GM19035 (cell line): ENCODE data around the gene OXT.
"Not testable (repeated sequence)": the region's sequence is repeated elsewhere in the genome, so short reads cannot be mapped to it uniquely, and the experiment has no call there.

Experiments used
- ATAC-seq: cut with Tn5 transposase; IDR thresholded peaks from one replicate; pipeline ENCODE4 v1.9.1; 2021; ENCODE audit not compliant: unreplicated experiment

Gene OXT

DNA sequence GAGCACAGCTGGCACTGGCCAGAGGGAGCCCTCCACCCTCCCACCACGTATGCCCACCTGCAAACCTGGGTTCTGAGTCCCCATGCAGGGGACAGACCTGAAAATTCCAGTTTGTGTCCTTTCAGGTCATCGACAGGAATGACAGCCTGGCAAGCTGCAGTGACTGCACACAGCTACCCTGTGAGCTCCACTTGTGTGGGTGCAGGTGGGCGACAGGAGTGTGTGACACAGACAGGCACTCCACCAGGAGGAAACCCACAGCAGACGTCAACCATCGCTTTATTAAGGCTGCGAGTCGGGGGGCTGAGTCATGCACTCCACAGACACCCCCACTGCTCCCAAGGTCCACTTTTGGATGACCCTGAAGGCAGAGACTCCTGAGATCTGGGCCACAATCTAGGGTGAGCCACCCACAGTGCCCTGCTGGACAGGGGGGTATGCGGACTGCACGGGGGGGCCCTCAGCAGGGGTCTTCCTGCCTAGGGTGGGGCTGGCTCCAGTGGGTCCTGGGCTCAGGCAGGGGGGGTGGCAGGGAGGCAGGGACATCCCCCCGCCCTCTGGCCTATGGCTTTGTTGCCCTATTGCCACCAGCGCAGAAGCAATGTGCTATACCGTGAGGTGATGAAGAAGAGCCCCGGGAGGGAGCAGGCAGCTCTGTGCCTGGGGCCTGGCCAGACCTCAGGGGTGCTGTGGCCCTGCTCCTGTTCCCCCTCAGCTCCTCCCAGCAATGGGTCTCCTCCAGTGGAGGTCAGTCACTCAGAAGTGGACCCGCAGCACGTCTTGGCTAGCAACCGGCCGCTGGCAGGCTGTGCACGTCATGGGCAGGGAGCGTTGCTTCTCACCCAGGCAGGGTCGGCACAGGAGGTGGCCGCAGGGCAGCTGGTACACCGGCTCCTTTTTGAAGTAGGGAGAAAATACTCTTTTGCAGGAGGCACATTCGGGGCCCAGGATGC, 38.2 kb downstream of the OXT start:
- ATAC-seq: no peak

DNA sequence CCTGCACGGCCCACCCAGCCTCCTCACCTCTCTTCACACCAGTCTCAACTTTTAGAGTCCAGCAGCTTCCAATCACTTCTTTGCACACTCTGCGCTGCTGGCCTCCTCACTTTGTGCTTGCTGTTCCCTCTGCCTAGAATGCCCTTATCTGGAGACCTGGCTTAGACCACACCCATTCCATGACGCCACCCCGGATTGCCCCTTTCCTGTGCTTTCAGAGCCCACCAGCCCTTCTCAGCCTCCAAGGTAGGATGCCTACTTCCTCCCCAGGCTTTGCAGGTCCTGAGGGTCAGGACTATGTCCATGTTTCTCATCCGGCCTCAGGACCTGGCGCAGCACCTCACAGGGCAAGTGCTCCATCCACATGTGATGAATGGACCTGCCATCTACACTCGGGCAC, 40.1 kb downstream of the OXT start:
- ATAC-seq: no peak

DNA sequence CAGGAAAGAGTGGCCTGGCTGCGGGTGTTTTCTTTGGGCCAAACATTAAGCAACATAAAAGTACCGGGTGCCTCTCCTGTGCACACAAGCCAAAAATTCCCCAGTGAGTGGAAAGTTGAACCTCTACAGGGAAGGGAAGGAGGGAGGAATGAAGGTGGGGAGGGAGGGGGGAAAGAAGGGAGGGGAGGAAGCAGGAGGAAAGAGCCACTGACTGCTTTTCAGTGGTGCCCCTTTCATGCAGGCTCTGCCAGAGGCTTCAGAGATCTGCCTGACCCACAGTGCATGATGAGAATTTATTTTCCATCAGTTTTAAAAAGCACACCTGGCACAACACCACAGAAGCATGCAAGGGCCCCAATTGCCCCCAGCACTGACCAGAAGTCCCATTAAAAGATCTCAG, 40.6 kb downstream of the OXT start:
- ATAC-seq: no peak

DNA sequence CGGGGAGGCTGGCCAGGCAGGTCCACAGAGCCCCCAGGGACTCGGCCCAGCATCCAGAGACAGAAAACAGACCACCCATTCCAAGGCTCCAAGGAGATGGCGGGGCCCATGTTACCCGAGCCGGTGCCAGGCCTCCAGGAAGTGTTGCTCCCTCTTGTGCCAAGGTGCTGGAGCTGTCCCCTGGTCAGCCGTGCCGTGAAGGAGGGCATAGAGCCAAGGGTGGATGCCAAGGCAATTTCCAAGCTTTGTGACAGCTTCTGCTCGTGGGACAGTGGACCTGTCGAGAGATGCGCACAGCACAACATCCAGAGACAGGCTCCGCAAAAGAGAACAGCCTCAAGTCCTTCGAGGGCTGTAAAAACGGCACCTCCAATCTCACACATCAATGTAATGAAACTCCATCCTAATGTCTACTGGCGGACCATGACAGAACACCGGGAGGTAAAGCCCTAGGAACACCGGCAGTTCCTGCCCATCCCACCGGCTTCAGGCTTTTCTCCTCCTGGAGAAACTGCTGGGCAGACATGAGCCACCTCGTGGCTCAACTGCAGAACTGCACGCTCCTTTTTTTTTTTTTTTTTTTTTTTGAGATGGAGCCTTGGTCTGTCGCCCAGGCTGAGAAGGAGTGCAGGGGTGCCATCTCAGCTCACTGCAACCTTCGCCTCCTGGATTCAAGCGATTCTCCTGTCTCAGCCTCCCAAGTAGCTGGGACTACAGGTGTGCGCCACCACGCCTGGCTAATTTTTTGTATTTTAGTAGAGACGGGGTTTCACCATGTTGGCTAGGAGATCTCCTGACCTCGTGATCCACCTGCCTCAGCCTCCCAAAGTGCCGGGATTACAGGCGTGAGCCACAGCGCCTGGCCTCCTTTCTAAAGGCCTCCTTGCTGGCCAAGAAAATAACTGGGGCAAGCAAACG, 44.0 kb downstream of the OXT start:
- ATAC-seq: no peak

DNA sequence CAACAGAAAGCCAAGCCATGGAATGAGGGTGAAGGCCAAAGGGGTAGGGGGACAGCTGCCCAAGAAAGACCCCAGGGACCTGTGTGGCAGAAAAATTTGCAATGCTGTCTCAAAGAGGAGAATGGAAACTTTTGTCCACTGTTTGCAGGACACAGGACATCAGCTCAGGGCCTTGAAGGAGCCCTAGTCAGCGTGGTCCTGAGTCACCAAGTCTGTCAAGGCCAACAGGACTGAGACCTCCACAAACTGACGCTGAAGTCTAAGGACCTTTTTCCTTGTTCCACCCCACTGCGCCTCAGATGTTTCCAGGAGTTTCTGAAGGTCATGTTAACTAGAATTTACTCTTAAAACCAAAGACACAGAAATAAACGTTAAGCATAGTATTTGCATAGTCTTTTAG, 44.9 kb downstream of the OXT start:
- ATAC-seq: no peak

DNA sequence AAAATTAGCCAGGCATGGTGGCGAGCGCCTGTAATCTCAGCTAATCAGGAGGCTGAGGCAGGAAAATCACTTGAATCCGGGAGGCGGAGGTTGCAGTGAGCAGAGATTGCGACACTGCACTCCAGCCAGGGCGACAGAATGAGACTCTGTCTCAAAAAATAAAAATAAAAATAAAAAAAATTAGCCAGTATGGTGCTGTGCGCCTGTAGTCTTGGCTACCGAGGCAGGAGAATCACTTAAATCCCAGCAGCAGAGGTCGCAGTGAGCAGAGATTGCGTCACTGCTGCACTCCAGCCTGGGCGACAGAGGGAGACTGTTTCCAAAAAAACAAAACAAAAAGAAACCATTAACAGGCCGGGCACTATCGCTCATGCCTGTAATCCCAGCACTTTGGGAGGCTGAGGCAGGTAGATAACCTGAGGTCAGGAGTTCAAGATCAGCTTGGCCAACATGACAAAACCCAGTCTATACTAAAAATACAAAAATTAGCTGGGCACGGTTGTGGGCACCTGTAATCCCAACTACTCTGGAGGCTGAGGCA, 46.5 kb downstream of the OXT start:
- not testable (repeated sequence) for ATAC-seq

DNA sequence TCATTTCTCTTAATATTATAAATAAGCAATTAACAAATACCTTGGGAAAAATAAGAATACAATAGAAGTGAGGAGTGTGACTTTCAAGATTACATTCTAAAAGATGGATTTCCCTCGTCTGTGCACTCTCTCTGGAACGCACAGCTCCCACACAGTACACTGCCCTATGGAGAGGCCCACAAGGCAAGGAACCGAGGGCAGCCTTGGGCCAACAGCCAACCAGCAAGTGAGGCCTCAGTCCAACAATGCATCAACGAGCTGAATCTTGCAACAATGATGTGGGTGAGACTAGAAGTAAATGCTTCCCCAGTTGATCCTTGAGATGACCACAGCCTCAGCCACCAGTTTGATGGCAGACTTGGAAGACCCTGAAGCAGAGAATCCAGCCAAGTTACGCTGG, 47.6 kb downstream of the OXT start:
- no peak for ATAC-seq

DNA sequence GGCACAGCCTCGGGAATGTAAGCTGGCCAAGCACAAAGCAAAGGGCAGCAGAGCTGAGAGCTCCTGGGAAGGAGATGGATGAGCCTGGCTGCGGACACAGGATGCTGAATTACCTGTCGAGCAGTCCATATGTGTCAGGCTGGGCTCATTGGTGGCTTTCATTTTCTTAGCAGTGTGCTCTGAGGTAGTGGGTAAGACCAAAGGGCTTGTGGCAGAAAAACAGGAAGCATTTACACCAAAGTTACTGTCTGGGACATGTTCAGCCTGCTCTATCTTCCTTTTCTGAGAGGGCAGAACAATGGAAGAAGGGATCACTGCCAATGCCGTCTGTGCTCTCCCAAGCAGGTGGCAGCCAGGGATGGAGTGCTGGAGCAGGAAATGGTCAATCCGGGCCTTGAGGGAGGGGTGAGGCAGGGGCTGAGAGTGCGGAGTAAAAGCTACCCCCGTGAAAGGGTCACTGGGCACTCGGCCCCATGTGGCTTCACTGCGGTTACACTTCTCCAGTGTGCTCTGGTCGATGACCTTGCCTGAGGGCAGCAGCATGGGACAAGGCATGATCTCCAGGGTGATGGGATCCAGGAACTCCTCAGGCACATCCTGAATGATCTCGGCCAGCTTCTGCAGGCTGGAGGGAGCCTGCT, 50.0 kb downstream of the OXT start:
- no peak for ATAC-seq
